HG02678 (cell line): Measurements from ENCODE around the gene SLC22A23.

Experiments
- ATAC-seq: cut with Tn5 transposase; IDR thresholded peaks from one replicate; pipeline ENCODE4 v1.9.1; 2021; ENCODE audit warnings: mild to moderate bottlenecking, moderate library complexity; ENCODE audit not compliant: unreplicated experiment

SLC22A23 gene

GRCh38 chr6:3273707-3274521 lies 182.9 kb downstream of the SLC22A23 start:
- no peak for ATAC-seq

- ATAC-seq, result no peak
Measured at GRCh38 chr6:3272911-3273547, 183.8 kb downstream of the SLC22A23 start.

DNA sequence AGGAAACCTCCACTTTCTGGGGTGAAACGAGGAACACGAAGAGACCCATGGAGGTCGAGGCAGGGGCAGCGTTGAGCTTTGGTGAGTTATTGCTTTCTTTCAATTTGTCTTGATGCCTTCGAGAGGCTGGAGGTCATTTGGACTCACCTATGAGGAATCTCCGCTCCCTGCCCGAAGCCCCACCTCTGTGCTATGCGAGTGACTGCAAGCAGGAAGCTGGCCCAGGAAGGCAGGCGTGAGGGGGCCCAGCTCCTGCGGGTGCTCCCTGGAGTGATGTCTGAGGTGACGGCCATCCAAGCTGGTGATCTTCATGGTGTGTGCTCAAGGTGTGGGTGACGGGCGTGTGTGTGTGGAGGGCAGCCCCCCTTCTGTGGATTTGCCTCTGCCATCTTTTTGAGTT lies 185.1 kb downstream of the SLC22A23 start:
- no peak for ATAC-seq

- ATAC-seq, result no peak
Measured at GRCh38 chr6:3270258-3270657, 186.6 kb downstream of the SLC22A23 start.

- no peak for ATAC-seq
Measured at GRCh38 chr6:3269281-3269975, 187.4 kb downstream of the SLC22A23 start.

GRCh38 chr6:3268680-3269079 lies 188.2 kb downstream of the SLC22A23 start:
- ATAC-seq, result no peak

DNA sequence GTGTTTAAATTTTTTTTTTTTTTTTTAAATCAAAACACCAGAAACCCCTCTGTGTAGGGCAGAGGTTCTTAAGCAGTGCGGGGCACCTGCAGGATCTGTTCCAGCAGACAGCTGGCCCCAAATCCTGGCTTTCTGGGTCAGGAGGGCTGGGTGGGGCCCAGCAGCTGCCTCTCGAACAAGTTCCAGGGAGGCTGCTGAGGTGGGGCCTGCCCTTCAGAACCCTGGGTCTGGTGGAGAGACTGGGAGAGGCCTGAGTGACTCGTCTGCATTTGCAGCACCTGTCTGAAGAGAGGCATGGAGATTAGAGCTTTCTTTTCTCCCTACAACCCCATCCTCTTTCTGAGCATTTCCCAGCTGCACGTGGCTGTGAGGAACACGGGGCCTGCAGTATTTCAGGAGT lies 189.7 kb downstream of the SLC22A23 start:
- ATAC-seq, result no peak

GRCh38 chr6:3266170-3266569 lies 190.7 kb downstream of the SLC22A23 start:
- ATAC-seq, result no peak

- no peak for ATAC-seq
Measured at GRCh38 chr6:3265671-3266070, 191.2 kb downstream of the SLC22A23 start.

GRCh38 chr6:3264356-3264755 lies 192.5 kb downstream of the SLC22A23 start:
- ATAC-seq, result no peak

- no peak for ATAC-seq
Measured at GRCh38 chr6:3263096-3263495, 193.8 kb downstream of the SLC22A23 start.

- ATAC-seq, result no peak
Measured at GRCh38 chr6:3261921-3262320, 194.9 kb downstream of the SLC22A23 start.

DNA sequence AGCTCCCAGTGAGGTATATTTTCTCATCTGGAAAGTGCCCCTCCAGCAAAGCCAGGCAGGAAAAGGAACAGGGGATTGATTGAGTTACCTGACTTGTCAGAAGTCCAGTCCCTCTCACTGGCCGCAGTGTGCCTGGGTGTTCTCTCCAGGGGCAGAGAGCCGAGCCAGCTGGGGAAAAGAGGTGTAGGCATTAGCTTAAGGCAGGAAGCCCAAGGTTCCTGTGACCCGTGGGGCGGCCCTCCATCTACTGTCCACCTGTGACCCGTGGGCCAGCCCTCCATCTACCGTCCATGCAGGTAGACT lies 195.4 kb downstream of the SLC22A23 start:
- no peak for ATAC-seq

GRCh38 chr6:3260772-3261517 lies 195.9 kb downstream of the SLC22A23 start:
- ATAC-seq, result no peak

DNA sequence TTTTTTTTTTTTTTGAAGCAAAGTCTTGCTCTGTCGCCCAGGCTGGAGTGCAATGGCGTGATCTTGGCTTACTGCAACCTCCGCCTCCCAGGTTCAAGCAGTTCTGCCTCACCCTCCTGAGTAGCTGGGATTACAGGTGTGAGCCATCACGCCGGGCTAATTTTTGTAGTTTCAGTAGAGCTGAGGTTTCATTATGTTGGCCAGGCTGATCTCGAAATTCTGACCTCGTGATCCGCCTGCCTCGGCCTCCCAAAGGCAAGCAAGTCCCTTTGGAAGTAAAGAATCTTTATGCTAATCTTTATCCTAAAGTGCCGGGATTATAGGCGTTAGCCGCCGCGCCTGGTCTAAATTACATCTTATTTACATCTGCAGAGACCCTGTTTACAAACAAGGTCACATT lies 196.6 kb downstream of the SLC22A23 start:
- ATAC-seq, result no peak

DNA sequence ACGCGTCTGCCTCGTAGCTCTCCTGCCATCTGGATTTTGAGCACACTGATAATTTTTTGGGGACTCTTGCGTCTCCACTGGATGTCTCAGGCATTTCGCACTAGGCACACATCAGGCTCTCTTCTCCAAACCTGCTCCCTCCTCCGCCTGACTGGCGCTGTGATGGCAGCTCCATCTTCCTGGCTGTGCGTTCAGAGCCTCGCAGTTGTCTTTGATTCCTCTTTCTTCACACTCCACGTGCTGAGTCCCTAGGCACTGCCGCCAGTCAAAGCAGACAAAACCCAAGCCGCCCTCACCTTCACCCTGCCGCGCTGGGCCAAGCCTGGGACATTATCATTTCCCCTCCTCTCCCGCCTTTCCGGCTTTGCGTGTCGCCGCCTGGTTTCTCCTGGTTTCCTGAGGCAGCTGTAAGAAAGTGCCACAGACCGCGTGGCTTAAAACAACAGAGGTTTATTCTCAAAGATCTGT lies 197.3 kb downstream of the SLC22A23 start:
- ATAC-seq, result peak; percentile 26

DNA sequence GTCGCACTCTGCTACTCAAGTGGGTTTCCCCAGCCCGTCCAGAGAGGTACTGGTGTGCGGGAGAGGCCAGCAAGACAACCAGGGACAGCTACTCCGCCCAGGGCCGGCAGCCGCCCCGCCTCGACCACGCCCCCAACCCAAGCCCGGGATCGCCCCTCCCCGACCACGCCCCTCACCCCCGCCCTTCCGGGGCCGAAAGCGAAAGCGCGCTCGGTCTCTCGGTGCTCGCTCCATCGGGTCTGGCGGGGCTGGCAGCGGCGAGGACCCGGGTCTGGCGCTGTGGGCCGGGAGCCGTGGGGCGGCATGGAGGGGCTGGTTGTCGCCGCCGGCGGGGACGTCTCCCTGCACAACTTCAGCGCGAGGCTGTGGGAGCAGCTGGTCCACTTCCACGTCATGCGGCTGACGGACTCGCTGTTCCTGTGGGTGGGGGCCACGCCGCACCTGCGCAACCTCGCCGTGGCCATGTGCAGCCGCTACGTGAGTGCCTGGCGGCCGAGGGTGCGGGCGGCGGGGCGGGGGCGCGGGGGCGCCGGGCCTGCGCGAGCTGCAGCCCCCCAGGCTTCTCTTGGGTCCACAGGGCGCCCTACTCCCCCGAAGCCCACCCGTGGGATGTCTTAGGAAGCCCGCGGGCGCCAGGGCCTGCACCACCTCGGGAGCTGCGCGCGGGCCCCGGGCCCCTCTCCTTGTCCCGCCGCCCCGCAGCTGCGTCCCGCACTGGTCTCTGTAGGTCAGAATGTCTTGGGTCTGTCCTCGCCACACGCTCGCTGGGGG lies 197.9 kb downstream of the SLC22A23 start, which contains the start of gene PSMG4:
PSMG4 (plus strand) TSS at position 228 of the 771 bp plus-strand sequence; CDS start at position 304, 76 bp downstream.
- peak; percentile 79 for ATAC-seq

- ATAC-seq, result no peak
Measured at GRCh38 chr6:3258201-3258600, 198.6 kb downstream of the SLC22A23 start.

DNA sequence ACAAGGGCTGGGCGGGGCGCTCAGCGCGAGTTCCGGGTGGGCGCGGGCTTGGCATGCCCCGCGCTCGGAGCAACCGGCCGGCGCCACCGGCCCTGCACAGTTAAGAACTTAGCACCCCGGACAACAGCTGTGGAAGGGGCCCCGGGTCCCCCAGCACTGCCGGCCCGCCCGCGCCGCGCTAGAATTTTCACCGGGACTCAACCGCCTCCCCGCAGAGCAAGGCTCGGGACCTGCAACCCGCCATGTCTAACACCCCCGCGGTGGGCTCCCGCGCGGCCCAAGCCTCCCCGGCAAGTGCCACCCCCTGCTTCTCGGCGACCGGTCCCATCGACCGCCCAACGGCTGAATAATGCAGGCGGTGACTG lies 203.3 kb downstream of the SLC22A23 start:
- ATAC-seq, result no peak

DNA sequence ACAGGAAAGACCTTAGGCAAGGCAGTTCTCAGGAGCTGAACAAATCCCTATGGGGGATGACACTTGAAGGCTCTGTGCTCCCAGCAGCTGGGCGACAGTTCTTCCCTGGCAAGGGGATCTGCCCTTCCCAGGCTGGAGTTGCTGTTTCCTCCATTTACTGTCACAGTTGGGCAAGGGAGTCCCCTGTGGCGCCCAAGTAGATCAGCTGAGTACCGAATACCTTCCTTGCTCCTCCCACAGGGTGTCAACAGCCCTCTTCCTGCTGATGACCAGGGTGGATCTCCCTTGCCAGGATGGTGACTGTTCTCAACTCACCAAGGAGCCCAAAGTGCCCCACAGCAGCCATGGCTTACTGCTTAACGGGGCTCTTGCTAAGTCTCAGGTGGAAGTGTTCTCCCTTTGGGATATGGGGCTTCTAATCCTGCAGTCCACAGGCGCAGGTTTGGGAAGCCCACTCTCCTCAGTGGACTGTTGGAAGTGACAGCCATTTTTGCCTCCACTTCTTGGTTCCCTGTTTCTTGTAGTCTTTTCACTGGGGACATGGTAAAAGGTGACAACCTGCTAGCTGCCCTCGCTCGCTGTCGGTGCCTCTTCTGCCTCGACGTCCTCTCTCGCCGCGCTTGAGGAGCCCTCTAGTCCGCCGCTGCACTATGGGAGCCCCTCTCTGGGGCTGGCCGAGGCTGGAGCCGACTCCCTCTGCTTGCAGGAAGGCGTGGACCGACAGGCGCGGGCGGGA lies 203.8 kb downstream of the SLC22A23 start:
- ATAC-seq, result no peak
